NCI-H1930 (cell line): ENCODE results near the gene PXK.

Source experiments
- DNase-seq, 2 experiments: peaks; one replicate each; lab custom pipeline; 2025; lab: John Stamatoyannopoulos, UW

The PXK gene

GRCh38 chr3:58347984-58348383, 15.3 kb downstream of the PXK start:
- DNase-seq: no peak

DNA sequence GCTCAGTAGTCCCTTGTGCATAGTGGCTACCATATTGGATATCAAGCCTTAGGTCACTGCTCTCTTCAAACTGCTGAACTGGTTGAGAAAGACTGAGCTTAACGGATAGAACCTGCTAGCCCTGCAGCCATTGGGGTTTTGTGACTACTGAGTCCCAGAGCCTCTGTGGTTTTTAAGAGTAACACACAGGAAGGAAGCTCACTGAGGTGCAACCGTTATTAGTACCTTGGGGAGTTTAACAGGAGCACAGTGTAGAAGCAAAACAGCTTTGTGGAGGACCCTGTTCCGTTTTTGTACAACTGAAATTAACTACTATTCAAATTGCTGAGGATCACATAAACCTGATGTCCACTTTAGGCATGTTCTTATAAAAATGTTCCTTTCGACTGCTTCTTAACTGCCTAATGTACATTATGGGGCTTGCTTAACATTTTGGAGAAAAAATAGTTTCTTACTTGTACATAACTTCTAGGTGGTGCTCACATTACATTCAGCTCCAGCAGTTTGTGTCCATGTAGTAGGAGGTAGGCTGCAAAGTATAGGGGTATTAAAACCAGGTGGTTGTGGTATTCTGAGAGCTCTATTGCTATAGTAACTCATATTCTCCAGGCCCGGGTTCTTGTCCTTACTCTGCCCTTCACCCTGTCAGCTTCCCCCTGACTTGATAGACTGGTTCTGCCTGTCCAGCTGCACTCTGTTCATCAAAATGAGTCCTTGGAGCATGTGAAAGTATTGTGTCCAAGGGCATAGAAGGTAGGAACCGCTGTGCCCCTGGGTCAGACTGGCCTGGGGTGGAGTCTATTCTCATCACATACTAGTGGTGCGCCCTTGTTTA, 17.3 kb downstream of the PXK start:
- DNase-seq: no peak

- no peak for DNase-seq
These were observed 17.9 kb downstream of the PXK start for GRCh38 chr3:58350627-58351013.

GRCh38 chr3:58351920-58352319, 19.2 kb downstream of the PXK start:
- DNase-seq: no peak

DNA sequence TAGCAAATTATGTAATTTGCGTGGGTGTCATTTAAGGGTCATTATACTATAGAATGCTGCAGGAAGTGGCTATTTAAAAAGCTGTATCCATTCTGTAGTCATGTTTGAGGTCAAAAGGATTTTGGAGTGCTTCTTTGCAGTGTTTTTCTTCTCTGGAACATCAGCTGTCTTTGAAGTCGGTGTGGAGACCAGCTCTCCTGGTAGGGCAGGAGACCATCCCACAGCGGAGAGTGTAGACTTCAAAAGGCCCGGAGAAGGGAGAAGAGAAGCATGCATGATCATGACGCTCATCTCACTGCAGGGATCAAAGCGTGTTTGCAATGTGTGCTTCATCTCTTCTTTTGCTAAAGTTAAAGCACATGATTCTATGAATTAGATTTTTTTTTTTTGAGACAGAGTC, 19.9 kb downstream of the PXK start:
- DNase-seq: no peak

DNA sequence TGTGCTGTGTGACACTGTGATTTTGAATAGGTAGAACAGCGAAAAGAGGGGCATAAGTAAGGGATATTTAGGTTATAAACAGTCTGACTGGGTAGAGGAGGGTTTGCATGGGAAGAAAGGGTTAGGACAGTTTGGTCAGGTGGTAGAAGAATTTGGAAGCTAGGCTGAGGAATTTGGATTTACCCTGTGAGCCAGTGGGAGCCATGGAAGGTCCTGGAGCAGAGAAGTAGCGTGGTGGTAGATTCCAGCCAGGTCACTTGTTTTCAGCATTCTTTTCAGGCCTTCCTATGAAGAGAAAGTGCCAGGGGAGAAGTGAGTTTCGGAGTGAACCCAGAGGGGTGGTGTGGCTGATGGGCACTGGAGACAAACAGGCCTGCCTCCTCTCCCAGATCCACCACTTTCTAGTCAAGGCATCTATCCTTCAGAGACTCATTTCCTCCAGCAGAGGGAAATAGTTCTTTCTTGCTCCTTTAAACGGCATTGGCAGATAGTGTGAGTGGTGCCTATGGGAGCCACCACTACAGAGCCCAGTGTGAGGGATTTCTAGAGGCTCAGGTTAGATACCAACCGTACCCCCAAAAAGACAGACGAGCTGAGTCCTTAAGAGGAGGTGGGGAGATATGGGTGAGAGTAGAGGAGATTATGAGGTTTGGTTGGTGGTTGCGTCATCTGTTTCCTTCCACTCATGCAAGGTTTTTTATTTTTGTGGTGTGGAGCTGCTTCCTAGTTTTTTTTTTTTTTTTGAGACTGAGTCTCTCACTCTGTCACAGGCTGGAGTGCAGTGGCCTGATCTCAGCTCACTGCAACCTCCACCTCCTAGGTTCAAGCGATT, 21.2 kb downstream of the PXK start:
- no peak for DNase-seq

- no peak for DNase-seq
These were observed 22.5 kb downstream of the PXK start for GRCh38 chr3:58355179-58355578.

DNA sequence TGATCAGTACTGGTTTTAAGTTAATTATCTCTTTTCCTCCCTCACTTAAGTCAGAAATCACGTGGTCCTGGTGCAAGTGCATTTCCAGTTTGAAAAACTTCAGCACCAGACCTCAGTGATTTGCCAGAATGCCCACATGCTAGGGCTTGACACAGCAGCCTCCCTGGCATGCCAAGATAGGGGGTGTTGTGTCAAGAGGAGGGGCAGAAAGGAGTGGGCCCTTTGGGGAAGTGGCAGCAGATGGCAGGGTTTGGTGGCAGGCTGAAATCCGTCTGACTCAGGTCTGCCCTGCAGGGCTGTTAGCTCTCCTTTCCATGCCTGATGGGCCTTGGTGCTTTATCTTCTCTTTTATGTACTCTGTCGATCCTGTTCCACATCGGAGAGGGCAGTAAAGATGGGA, 23.4 kb downstream of the PXK start:
- no peak for DNase-seq

DNA sequence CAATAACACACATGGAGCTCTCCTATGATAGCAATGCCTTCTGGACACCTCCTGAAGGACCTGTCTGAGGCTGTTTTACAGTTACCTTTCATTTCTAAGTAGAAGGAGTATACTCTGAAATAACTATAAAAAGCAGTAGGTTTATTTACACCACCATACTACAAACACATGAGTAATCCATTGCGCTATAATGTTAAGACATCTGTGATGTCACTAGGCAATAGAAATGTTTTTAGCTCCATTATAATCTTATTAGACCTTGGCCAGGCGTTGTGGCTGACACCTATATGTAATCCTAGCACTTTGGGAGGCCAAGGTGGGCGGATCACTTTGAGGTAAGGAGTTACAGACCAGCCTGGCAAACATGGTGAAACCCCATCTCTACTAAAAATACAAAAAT, 24.7 kb downstream of the PXK start:
- DNase-seq: no peak

DNA sequence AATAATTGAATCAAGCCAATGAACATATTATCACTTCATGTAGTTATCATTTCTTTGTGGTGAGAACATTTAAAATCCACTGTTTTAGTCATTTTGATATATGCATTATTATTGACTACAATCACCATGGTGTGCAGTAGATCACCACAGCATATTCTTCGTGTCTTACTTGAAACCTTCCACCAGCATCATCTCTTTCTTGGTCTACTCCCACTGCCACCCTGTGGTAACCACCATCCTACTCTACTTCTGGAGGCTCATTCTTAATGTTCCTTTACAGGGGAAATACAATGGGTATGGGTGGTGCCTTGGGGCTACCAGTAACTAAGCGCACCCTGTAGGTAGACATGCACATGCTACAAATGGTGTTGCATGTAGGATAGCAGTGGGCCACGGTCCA, 25.4 kb downstream of the PXK start:
- DNase-seq: no peak

GRCh38 chr3:58358808-58359207, 26.1 kb downstream of the PXK start:
- no peak for DNase-seq

DNA sequence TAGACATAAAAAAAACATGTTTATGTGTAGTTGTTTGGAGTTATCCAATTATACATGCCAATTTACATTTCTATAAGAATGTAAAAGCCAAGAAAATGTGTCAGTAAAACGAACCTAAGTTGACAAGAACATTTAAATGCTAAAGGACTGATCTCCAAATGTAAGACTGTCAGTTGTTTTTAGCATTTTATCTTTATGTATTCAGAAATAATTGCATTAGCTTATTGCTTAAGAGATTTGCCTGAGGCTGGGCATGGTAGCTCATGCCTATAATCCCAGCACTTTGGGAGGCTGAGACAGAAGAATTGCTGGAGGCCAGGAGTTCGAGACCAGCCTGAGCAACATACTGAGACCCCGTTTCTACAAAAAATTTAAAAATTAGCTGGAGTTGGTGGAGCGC, 26.9 kb downstream of the PXK start:
- DNase-seq: no peak

DNA sequence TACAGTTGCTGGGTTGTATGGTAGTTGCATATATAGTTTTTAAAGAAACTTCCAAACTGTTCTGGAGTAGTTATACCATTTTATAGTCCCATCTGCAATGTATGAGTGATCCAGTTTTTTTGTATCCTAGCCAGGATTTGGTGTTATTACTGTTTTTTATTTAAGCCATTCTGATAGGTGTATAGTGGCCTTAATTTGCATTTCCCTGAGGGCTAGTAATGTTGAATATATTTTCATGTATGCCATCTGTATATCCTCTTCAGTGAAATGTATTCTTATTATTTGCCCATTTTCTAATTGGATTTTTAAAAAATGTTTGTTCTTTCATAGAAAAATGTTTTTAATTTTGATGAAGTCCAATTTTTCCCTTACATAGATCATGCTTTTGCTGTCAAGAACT, 29.2 kb downstream of the PXK start:
- DNase-seq: no peak

GRCh38 chr3:58366699-58367098, 34.0 kb downstream of the PXK start:
- no peak for DNase-seq

DNA sequence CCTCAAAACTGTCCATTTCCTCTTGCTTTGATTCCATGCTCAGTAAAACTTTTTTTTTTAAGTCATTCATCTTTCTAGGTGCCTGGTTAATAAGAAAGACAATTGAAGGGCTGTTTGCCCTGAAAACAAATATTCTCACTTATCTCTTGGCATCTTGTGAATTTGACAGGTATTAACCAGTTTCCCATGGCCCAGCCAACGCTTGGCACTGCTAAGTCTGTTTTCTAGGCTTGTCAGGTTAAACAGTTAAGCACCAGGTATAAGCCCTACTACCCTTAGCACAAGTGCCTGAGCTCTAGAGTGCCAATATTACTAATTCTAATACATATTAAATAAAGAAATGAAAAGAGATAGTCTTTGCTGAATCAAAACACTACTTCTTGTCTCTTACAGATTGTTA, 36.3 kb downstream of the PXK start:
- DNase-seq: no peak

- DNase-seq: no peak
These were observed 37.2 kb downstream of the PXK start for GRCh38 chr3:58369876-58370275.

- DNase-seq: no peak
These were observed 37.7 kb downstream of the PXK start for GRCh38 chr3:58370407-58370806.

DNA sequence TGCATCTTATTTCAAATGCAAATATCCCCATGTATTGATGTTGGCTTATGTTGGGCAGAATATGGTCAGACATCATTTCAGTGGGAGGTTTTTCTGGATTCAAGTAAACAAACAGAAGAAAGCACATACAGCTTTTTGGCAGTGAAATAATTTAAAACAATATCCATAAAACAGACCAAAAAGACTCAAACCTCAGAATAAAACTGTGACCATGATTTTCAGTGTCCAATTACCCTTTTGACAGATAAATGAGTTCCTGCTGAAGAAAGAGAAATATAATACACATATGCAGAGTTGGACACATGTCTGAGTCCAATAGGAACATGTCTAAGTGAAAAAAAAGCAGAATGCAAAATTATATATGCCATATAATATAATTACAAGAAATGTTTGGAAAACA, 39.1 kb downstream of the PXK start:
- no peak for DNase-seq

DNA sequence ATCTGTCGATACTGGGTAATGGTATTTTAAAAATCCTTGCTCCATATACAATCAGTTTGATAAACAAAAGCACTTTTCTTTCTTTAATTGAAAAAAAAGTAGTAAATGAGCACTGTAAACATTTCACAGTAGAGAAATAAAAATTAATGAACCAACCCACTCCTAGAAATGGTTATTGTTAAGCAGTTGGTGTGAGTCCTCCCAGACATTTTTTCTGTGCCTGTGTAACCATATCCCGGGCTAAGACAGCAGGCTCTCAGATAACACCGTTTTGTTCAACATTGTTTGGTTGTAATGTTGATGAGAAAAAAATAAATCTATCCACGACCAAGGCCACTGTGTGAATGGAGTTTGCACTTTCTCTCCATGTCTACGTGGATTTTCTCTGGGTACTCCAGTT, 42.6 kb downstream of the PXK start:
- DNase-seq: no peak

DNA sequence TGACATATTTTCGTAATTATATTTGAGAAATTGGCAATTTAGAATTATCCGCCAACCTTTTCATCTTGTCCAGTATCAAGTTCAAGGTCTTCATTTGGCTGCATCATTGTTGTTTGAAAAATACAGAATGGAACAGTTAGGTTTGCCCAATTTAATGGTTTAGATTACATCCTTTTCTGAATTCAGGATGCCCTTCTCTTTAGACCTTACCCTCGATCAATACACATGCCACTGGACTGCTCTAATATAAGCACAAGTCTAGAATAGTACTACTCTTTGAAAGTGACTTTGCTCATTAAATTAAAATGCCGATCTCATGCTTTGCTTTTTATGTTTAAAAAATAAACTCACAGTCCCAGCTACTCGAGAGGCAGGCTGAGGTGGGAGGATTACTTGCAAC, 44.5 kb downstream of the PXK start:
- no peak for DNase-seq

DNA sequence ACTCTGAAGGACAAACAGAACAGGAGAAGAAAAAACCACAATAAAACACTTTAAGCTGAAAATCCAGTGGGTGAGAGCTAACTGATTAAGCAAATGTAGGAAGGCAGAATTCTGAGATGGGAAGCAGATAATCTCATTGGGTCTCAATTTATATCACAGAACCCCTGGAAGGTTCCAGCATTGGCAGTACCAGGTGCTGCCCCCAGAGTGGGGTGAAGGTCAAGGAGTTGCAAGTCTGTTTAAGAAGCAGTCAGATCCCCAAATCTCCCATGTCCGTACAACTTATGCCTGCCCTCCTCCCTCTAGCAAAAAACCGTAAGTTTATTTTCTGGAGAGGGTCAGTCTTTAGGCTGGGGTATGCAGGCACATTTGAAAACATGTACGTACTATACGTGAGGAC, 45.1 kb downstream of the PXK start:
- no peak for DNase-seq

GRCh38 chr3:58379351-58380073, 46.8 kb downstream of the PXK start:
- DNase-seq: no peak

- no peak for DNase-seq
These were observed 50.8 kb downstream of the PXK start for GRCh38 chr3:58383476-58383875.
